ENCODE data around the gene SDHD. TPM values are rescaled to one million over a fixed set of nuclear protein-coding genes. Genes with fewer than 3 reads are reported as not detected.

The SDHD gene
- total and polyA plus RNA-seq, 10 of the 15 experiments (the other 5 are each of a cell fraction or from before 2014, with no cell fraction given): 114 to 775 (median 187) TPM

GRCh38 chr11:112103446-112103845 is 16.8 kb downstream of the SDHD start (continued):
- TF ChIP-seq BCLAF1 (IDR thresholded peaks at IDR 0.05): no peak
- no peak for TF ChIP-seq HDGF (IDR thresholded peaks at IDR 0.05)
- no peak for TF ChIP-seq ZBED1 (IDR thresholded peaks at IDR 0.05; ENCODE audit: borderline replicate concordance)
- no peak for TF ChIP-seq RUNX3 (IDR thresholded peaks at IDR 0.05; ENCODE audit: low read length)
- no peak for TF ChIP-seq SUZ12 (IDR thresholded peaks at IDR 0.05; ENCODE audit: unreplicated experiment)

DNA sequence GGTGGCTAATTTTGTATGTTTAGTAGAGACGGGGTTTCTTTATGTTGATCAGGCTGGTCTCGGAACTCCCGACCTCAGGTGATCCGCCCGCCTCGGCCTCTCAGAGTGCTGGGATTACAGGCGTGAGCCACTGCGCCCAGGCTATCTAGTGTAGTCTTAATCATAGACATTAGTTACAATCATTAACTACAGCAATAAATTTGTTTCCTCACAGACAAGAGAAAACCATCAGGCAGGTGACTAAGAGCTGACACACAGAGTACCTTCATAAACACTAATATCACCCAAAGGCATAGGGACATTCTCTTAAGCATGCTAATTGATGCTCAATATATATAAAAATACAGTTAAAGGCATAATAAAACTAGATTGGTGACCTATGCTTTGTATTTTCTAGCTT is 19.4 kb downstream of the SDHD start:
- 99% methylated on average over 8 of the region's 8 CpGs for WGBS (ENCODE audit: insufficient coverage, insufficient replicate concordance, low lambda C conversion rate, missing lambda C conversion rate)
- ChIA-PET RAD21 (ENCODE audit: unreplicated experiment) (no interaction called here), SMC1A (ENCODE audit: uncharacterized antibody, unreplicated experiment) (no interaction called here), CTCF (interaction anchor here (0.6 to 4.3 kb wide), 3 partner anchors 9 to 174 kb away, joined by 3 to 21 read pairs (median 4); no protein-coding TSS in a partner anchor), POLR2A (interaction anchor here (0.8 kb wide), 1 partner anchor 20 kb away, joined by 4 read pairs; no protein-coding TSS in a partner anchor)
- no peaks in the 10 kb centered on the region for H3K79me2 ChIP-seq (ENCODE audit: control insufficient read depth, insufficient read depth, low read length)
- H3K4me2 ChIP-seq (ENCODE audit: control insufficient read depth, insufficient read depth): no peak overlapping the region
- no peak overlapping the region for H3K4me3 ChIP-seq
- H3K27me3 ChIP-seq (replicated peaks in 1 of 2; ENCODE audit: control insufficient read depth in 2 of 2, insufficient read depth in 2 of 2, low read length in 1 of 2): no peaks in the 10 kb centered on the region
- no peak overlapping the region for H2AFZ ChIP-seq (ENCODE audit: control insufficient read depth, low read depth, low read length)
- intact Hi-C loops (cut with micrococcal nuclease; ENCODE audit: unreplicated experiment) (no loop called here), in situ Hi-C loops (cut with MboI) (no loop called here)
- TF ChIP-seq SREBF1 (IDR thresholded peaks at IDR 0.05; ENCODE audit: low read length): no peak
- H3K9ac ChIP-seq (ENCODE audit: control insufficient read depth, insufficient read depth, low read length): no peak overlapping the region
- FAIRE-seq (no peak), DNase-seq (ENCODE audit: low read depth, low spot score) (no peak), ATAC-seq (no peak)
- BruUV-seq (replicated peaks): no TSS peak
- H3K4me1 ChIP-seq (ENCODE audit: control insufficient read depth, insufficient read depth, low read length): no peaks in the 10 kb centered on the region
- no peaks in the 10 kb centered on the region for H4K20me1 ChIP-seq (ENCODE audit: control insufficient read depth, insufficient read depth)
- no peak overlapping the region for H3K27ac ChIP-seq (ENCODE audit: control insufficient read depth, insufficient read depth)
- peaks cover 0 to 4% of the 10 kb centered on the region in 2 experiments; a peak in 2 of 4 replicates for H3K36me3 ChIP-seq (ENCODE audit: control insufficient read depth in 2 of 2, insufficient read depth in 2 of 2, low read length in 1 of 2)
- no peaks in the 10 kb centered on the region for H3K9me3 ChIP-seq (replicated peaks; ENCODE audit: control insufficient read depth, insufficient read depth, low read length)
